Endodermal cell (in vitro differentiated cells): ENCODE data around the gene SUFU. TPM values are rescaled to one million over a fixed set of nuclear protein-coding genes. Genes with fewer than 3 reads are reported as not detected.
A peak's percentile ranks its signal among the peaks of the same experiment; 100 is the strongest.

Source experiments
- DNase-seq: peaks from one replicate; pipeline ENCODE4 v3.0.0-alpha.2; 2017
- H3K27ac ChIP-seq: 2 replicates; pipeline ENCODE4 v1.5.1; 2013; ENCODE audit warnings: mild to moderate bottlenecking, low read depth, low read length, moderate library complexity
- H3K27me3 ChIP-seq: 2 replicates; pipeline ENCODE4 v1.6.1; 2013; ENCODE audit warnings: mild to moderate bottlenecking, low read length, moderate library complexity; ENCODE audit not compliant: insufficient read depth, control insufficient read depth, poor library complexity, severe bottlenecking
- H3K36me3 ChIP-seq: 2 replicates; pipeline ENCODE4 v1.7.0; 2013; ENCODE audit warnings: mild to moderate bottlenecking, low read length, moderate library complexity; ENCODE audit not compliant: control insufficient read depth, insufficient read depth
- H3K4me1 ChIP-seq: one replicate; pipeline ENCODE4 v1.7.0; 2013; ENCODE audit warnings: low read length; ENCODE audit not compliant: control insufficient read depth, insufficient read depth
- H3K4me3 ChIP-seq: 2 replicates; pipeline ENCODE4 v1.5.1; 2013; ENCODE audit warnings: mild to moderate bottlenecking, low read length, moderate library complexity
- H3K9ac ChIP-seq: 2 replicates; pipeline ENCODE4 v1.6.1; 2013; ENCODE audit warnings: mild to moderate bottlenecking, low read length, moderate library complexity; ENCODE audit not compliant: poor library complexity, severe bottlenecking; ENCODE audit errors: extremely low read depth
- H3K9me3 ChIP-seq: 2 replicates; pipeline ENCODE4 v1.6.1; 2013; ENCODE audit warnings: mild to moderate bottlenecking, low read length, moderate library complexity; ENCODE audit not compliant: control insufficient read depth
- H3K27ac Mint-ChIP-seq: 2 replicates; pipeline ENCODE4 v1.8.0; 2020; ENCODE audit warnings: mixed read lengths
- H3K27me3 Mint-ChIP-seq: 2 replicates; pipeline ENCODE4 v1.8.0; 2021; ENCODE audit warnings: mild to moderate bottlenecking, mixed read lengths; ENCODE audit not compliant: insufficient read depth
- H3K36me3 Mint-ChIP-seq: 2 replicates; pipeline ENCODE4 v1.8.0; 2020; ENCODE audit warnings: low read depth, mixed read lengths
- H3K4me1 Mint-ChIP-seq: 2 replicates; pipeline ENCODE4 v1.8.0; 2020; ENCODE audit warnings: mixed read lengths
- H3K4me3 Mint-ChIP-seq: 2 replicates; pipeline ENCODE4 v1.8.0; 2020; ENCODE audit warnings: mild to moderate bottlenecking, moderate library complexity, mixed read lengths
- H3K9me3 Mint-ChIP-seq: 2 replicates; pipeline ENCODE4 v1.8.0; 2020; ENCODE audit warnings: mild to moderate bottlenecking, mixed read lengths
- WGBS, 2 experiments: methylation state at CpG; one replicate each; pipeline versions ENCODE4 v1.1.5 to v1.1.7; 2013; ENCODE audit warnings: missing lambda C conversion rate in 2 of 2, mixed read lengths in 1 of 2; ENCODE audit not compliant: insufficient coverage in 1 of 2, insufficient read length in 1 of 2; 5-methylcytosine and 5-hydroxymethylcytosine counted together
- total RNA-seq, 2 donors: library from RNA; stranded (reverse); fragmentation: NEBNext Ultra II Directional in 1 of 2; extraction: Animal tissue kit (Norgen Biotek cat#: 25700) in 1 of 2; gene quantifications; 2 replicates in 1 of 2; 3 replicates in 1 of 2; pipeline ENCODE4 v1.2.1, GENCODE V29; 2021
- TF ChIP-seq, protein P1 (sequence below): fragments of 200-600 bp; sonication (generic); conservative IDR thresholded peaks from 2 replicates; pipeline ENCODE4 v1.5.0; 2021; ENCODE audit warnings: antibody characterized with exemption, mild to moderate bottlenecking

The SUFU gene
- total RNA-seq, 2 donors from 2014 or later = 19.1 to 20.6 TPM

DNA sequence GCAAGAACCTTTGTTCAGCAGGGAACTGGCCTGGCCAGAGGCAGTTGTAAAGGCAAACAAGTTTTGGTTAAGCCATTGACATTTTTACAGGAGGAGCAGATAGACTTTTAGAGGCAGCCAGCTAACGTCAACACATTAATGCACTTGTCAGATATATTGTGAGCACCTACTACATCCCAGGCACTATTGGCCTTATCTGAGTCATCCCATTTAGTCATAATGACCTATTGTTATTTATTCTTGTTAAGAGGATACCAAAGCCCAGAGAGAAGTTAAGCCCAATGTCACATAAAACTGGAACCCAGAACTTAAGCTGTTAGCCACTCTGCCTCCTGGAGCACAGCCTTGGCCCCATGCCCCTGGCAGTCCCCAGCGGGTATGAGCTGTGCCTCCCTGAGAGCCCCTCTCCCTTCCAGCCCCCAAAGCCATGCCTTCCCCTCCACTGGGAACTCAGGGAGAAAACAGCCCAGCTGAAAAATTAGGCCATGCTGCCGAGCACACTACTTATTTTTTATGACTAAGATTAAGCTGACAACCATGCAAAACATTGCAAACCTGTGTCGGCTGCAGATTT is 107.8 kb downstream of the SUFU start:
- Histone ChIP-seq H3K27ac (peak overlapping the region; percentile 91), H3K9me3 (no peaks in the 10 kb centered on the region), H3K4me3 (no peak overlapping the region), H3K4me1 (peaks cover 11% of the 10 kb centered on the region), H3K36me3 (peaks cover 9% of the 10 kb centered on the region), H3K9ac (no peak overlapping the region), H3K27me3 (no peaks in the 10 kb centered on the region)
- 85 to 94% methylated on average over 3 to 4 of the region's 4 CpGs for WGBS, 2 experiments
- H3K36me3 Mint-ChIP-seq = peaks cover 9% of the 10 kb centered on the region
- no peak overlapping the region for H3K27ac Mint-ChIP-seq
- H3K27me3 Mint-ChIP-seq = no peaks in the 10 kb centered on the region
- no peaks in the 10 kb centered on the region for H3K9me3 Mint-ChIP-seq
- DNase-seq = no peak
- H3K4me3 Mint-ChIP-seq = no peak overlapping the region
- H3K4me1 Mint-ChIP-seq = peaks cover 23% of the 10 kb centered on the region
- TF ChIP-seq, protein P1, sequence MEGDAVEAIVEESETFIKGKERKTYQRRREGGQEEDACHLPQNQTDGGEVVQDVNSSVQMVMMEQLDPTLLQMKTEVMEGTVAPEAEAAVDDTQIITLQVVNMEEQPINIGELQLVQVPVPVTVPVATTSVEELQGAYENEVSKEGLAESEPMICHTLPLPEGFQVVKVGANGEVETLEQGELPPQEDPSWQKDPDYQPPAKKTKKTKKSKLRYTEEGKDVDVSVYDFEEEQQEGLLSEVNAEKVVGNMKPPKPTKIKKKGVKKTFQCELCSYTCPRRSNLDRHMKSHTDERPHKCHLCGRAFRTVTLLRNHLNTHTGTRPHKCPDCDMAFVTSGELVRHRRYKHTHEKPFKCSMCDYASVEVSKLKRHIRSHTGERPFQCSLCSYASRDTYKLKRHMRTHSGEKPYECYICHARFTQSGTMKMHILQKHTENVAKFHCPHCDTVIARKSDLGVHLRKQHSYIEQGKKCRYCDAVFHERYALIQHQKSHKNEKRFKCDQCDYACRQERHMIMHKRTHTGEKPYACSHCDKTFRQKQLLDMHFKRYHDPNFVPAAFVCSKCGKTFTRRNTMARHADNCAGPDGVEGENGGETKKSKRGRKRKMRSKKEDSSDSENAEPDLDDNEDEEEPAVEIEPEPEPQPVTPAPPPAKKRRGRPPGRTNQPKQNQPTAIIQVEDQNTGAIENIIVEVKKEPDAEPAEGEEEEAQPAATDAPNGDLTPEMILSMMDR = no peak

DNA sequence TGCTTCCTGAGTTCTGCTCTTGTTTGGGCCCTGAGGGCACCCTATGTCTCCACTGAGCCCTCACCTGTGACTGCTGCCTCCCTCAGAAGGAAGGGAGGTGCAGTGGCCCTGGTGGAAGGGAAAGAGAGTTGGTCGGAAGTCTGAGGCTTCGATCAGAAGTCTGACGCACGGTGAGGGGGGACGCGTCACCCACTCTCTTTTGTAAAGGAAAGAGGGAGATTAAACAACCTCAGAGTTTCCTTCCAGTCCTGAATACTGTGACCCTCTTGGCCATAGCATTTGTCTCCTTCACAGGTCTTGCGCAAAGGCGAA is 109.1 kb downstream of the SUFU start:
- 93 to 98% methylated on average over 7 to 8 of the region's 8 CpGs for WGBS, 2 experiments
- Histone ChIP-seq H3K27ac (peak overlapping the region; percentile 91), H3K4me3 (no peak overlapping the region), H3K9ac (no peak overlapping the region), H3K27me3 (no peaks in the 10 kb centered on the region), H3K4me1 (peaks cover 11% of the 10 kb centered on the region), H3K36me3 (peaks cover 21% of the 10 kb centered on the region), H3K9me3 (no peaks in the 10 kb centered on the region)
- Mint-ChIP-seq H3K4me1 (peaks cover 23% of the 10 kb centered on the region), H3K9me3 (no peaks in the 10 kb centered on the region), H3K36me3 (peaks cover 12% of the 10 kb centered on the region), H3K27ac (peak overlapping the region; percentile 64), H3K27me3 (no peaks in the 10 kb centered on the region), H3K4me3 (no peak overlapping the region)
- DNase-seq = no peak
- TF ChIP-seq, protein P1 = no peak

DNA sequence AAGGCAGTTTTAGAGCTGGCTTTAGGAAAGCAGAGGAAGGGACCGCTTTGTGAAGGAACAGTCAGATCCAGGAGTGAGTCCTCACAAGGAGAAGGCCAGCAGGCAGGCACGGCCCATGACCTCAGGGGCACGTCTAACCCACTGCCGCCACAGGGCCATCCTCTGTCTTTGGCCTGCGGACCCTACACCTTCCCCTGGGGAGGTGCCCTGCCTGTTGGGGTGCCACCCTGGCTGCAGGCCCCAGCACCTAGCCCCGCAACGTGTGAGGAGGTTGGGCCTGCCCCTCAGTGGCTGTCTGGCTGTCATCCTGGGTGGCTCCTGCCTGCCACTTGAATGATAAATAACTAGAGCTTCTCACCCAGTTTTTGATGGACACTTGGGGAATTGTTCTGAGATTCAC is 109.5 kb downstream of the SUFU start:
- peaks cover 11% of the 10 kb centered on the region for H3K4me1 ChIP-seq
- no peak overlapping the region for H3K9ac ChIP-seq
- no peak overlapping the region for H3K4me3 ChIP-seq
- peak overlapping the region; percentile 64 for H3K27ac Mint-ChIP-seq
- H3K27ac ChIP-seq = peak overlapping the region; percentile 91
- H3K9me3 Mint-ChIP-seq = no peaks in the 10 kb centered on the region
- no peaks in the 10 kb centered on the region for H3K27me3 ChIP-seq
- H3K36me3 ChIP-seq = peaks cover 24% of the 10 kb centered on the region
- WGBS, 2 experiments = 86 to 94% methylated on average over 4 to 7 of the region's 7 CpGs
- peaks cover 26% of the 10 kb centered on the region for H3K4me1 Mint-ChIP-seq
- no peaks in the 10 kb centered on the region for H3K27me3 Mint-ChIP-seq
- peaks cover 12% of the 10 kb centered on the region for H3K36me3 Mint-ChIP-seq
- TF ChIP-seq, protein P1 = no peak
- no peak overlapping the region for H3K4me3 Mint-ChIP-seq
- no peak for DNase-seq
- no peaks in the 10 kb centered on the region for H3K9me3 ChIP-seq
